Stomach smooth muscle (tissue), 2 donors: ENCODE results near the gene JADE3.
"Not testable (repeated sequence)": the region's sequence is repeated elsewhere in the genome, so short reads cannot be mapped to it uniquely, and the experiment has no call there.

ENCODE experiments used
- H3K27ac ChIP-seq: one replicate; pipeline ENCODE4 v1.7.0; 2013; ENCODE audit warnings: mild to moderate bottlenecking, low read length, inconsistent platforms
- H3K27me3 ChIP-seq, 2 donors: one replicate each; pipeline ENCODE4 v1.7.0; 2013; ENCODE audit warnings: low read length in 2 of 2; ENCODE audit not compliant: insufficient read depth in 2 of 2, control insufficient read depth in 1 of 2
- H3K36me3 ChIP-seq, 2 donors: one replicate each; pipeline ENCODE4 v1.7.0; 2013; ENCODE audit warnings: low read length in 2 of 2; ENCODE audit not compliant: control insufficient read depth in 2 of 2, insufficient read depth in 2 of 2
- H3K4me1 ChIP-seq: one replicate; pipeline ENCODE4 v1.7.0; 2013; ENCODE audit warnings: low read length; ENCODE audit not compliant: control insufficient read depth, insufficient read depth
- H3K4me3 ChIP-seq, 2 donors: one replicate each; pipeline ENCODE4 v1.7.0; 2013; ENCODE audit warnings: low read length in 2 of 2
- H3K9ac ChIP-seq, 2 donors: one replicate each; pipeline ENCODE4 v1.7.0; 2013; ENCODE audit warnings: low read length in 2 of 2, mild to moderate bottlenecking in 1 of 2
- H3K9me3 ChIP-seq, 2 donors: one replicate each; pipeline ENCODE4 v1.7.0; 2013; ENCODE audit warnings: low read length in 2 of 2; ENCODE audit not compliant: control insufficient read depth in 2 of 2
- donor health status: healthy.
- donor health status: Pancreatic carcinoma.

The JADE3 gene

DNA sequence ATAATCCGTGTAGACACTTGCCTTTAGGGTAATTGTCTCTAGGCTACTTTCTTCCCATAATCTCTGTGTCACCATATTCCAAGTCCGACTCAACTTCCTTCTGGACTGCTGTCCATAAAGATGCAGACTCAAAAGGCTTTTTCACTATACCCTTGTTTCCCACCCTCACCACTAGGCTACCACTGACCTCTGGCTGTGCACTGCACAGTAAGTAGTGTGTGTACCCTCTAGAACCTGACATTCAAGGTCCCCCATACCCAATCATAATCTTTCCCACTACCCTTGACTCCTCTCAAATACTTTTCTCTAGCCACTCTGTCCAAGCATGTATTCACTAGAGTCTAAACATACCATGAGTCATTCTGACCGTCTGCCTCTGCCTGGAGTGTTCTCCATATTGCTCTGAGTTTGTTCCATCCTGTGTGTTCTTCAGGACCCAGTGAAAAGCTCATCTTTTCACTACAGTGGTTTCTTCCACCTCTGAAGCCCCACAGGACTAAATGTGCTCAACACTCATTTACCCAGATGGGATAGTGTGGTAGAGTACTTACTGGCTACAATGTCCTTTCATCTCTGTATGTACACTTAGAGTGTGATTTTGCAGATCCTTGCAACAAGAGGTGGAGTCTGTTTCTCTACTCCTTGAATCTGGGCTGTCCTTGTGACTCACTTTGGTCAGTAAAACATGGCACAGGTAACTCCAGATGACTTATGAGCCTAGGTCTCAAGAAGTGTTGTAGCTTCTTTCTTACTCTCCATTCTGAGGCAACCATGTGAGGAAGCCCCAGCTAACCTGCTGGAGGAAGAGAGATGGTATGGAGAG, 17.4 kb downstream of the JADE3 start:
- Histone ChIP-seq H3K27ac (no peak overlapping the region), H3K27me3 (peaks cover 0 to 3% of the 10 kb centered on the region in 2 donors), H3K9me3 (peaks cover 0 to 4% of the 10 kb centered on the region in 2 donors), H3K4me3 (no peak overlapping the region), H3K36me3 (no peaks in the 10 kb centered on the region), H3K4me1 (no peaks in the 10 kb centered on the region), H3K9ac (no peak overlapping the region)

DNA sequence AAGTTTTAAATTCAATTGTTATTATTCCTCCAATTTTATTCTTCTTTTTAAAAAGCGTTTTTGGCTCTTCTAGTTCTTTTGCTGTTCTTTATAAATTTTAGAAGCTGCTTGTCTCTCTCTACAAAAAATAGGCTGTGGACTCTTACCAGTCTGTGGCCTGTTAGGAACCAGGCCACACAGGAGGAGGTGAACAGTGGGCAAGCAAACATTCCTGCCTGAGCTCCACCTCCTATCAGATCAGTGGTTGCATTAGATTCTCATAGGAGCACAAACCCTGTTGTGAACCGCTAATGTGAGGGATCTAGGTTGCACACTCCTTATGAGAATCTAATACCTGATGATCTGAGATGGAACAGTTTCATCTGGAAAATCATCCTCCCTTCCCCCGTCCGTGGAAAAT, 23.1 kb downstream of the JADE3 start:
- no peak overlapping the region for H3K4me3 ChIP-seq
- peaks cover 2% of the 10 kb centered on the region in 2 donors for H3K9me3 ChIP-seq
- H3K4me1 ChIP-seq: no peaks in the 10 kb centered on the region
- no peak overlapping the region for H3K27ac ChIP-seq
- no peaks in the 10 kb centered on the region for H3K27me3 ChIP-seq
- H3K36me3 ChIP-seq: no peaks in the 10 kb centered on the region
- H3K9ac ChIP-seq: no peak overlapping the region

DNA sequence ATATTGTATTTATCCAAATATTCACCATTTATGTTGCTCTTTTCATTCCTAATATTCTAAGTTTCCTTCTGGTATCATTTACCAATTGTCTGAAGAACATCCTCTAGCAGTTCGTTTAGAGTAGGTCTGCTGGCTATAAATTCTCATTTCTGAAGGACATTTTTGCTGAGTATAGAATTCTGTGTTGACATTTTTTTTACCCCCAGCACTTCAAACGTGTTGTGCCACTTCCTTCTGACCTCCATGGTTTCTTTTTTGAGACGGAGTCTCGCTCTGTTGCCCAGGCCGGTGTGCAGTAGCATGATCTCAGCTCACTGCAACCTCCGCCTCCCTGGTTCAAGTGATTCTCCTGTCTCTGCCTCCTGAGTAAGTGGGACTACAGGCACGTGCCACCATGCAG, 26.4 kb downstream of the JADE3 start:
- Histone ChIP-seq H3K27me3 (no peaks in the 10 kb centered on the region), H3K4me3 (no peak overlapping the region), H3K9ac (no peak overlapping the region), H3K9me3 (peaks cover 2% of the 10 kb centered on the region in 2 donors), H3K36me3 (no peaks in the 10 kb centered on the region), H3K27ac (no peak overlapping the region), H3K4me1 (no peaks in the 10 kb centered on the region)

DNA sequence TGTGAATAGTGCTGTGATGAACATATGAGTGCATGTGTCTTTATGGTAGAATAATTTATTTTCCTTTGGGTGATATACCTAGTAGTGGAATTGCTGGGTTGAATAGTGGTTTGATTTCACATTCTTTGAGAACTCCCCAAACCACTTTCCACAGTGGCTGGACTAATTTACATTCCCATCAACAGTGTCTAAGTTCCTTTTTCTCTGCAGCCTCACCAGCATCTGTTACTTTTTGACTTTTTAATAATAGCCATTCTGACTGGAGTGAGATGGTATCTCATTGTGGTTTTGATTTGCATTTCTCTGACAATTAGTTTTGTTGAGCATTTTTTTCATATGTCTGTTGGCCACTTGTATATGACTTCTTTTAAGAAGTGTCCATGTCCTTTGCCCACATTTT, 29.1 kb downstream of the JADE3 start:
- peaks cover 2% of the 10 kb centered on the region in 2 donors for H3K9me3 ChIP-seq
- H3K9ac ChIP-seq: no peak overlapping the region
- no peak overlapping the region for H3K4me3 ChIP-seq
- H3K36me3 ChIP-seq: no peaks in the 10 kb centered on the region
- no peaks in the 10 kb centered on the region for H3K4me1 ChIP-seq
- peaks cover 0 to 4% of the 10 kb centered on the region in 2 donors for H3K27me3 ChIP-seq
- H3K27ac ChIP-seq: no peak overlapping the region

DNA sequence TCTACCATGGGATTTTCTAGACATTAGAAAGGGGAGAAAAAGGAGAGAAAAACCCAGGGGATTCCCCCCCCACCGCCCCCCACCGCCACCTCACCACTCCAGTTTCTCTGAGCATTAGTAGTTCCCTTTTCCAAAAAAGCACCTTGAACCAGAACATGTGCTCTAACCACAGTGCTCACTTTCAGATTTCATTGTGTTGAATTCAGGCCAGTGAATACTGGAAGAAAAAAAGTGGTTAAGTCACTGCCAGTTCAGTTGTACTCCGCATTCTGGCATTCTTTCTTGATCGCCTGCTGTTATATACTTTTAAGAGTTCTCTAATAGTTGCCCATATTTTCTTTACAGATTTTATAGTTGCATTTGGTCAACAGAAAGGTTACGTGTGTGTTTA, 40.9 kb downstream of the JADE3 start:
- Histone ChIP-seq H3K4me3 (no peak overlapping the region), H3K36me3 (no peaks in the 10 kb centered on the region), H3K27me3 (no peaks in the 10 kb centered on the region), H3K4me1 (no peaks in the 10 kb centered on the region), H3K9ac (no peak overlapping the region), H3K27ac (no peak overlapping the region), H3K9me3 (no peaks in the 10 kb centered on the region)

DNA sequence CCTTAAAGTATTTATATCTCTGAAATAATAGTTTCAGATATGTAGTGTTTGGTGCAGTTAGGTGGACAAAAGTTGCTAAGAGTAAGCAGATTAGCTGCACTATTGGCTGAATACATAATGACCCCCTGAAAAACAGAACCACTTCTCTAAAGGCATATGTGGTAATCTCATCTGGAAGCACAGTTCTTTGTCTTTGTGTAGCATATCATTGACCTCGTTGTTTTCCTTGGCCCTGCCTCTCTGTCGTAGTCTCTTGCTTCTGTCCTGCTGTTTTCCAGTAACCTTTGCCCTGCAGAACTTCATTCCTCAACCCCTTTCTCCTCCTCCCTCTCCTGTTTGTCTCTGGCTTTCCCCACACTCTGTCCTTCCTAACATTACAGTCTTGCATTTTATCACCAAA, 41.4 kb downstream of the JADE3 start:
- no peaks in the 10 kb centered on the region for H3K36me3 ChIP-seq
- H3K9me3 ChIP-seq: no peaks in the 10 kb centered on the region
- H3K4me3 ChIP-seq: no peak overlapping the region
- H3K27ac ChIP-seq: no peak overlapping the region
- H3K4me1 ChIP-seq: no peaks in the 10 kb centered on the region
- H3K27me3 ChIP-seq: no peaks in the 10 kb centered on the region
- no peak overlapping the region for H3K9ac ChIP-seq

DNA sequence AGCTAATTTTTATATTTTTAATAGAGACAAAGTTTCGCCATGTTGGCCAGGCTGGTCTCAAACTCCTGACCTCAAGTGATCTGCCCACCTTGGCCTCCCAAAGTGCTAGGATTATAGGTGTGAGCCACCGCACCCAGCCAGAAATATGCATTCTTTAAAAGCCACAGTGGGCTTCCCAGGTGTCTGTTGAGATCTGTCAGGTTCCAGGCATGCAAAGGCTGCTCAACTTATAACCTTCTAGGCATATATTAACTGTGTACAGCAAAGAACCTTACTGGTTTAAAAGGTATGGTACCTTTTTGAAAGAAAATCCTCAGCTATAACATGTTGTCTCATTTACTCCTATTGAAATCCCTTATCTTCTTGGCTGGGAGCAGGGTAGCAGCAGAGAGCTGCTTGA, 42.5 kb downstream of the JADE3 start:
- Histone ChIP-seq H3K4me1 (no peaks in the 10 kb centered on the region), H3K27me3 (peaks cover 0 to 6% of the 10 kb centered on the region in 2 donors), H3K36me3 (no peaks in the 10 kb centered on the region), H3K27ac (no peak overlapping the region), H3K9me3 (peaks cover 0 to 2% of the 10 kb centered on the region in 2 donors), H3K4me3 (no peak overlapping the region), H3K9ac (no peak overlapping the region)

DNA sequence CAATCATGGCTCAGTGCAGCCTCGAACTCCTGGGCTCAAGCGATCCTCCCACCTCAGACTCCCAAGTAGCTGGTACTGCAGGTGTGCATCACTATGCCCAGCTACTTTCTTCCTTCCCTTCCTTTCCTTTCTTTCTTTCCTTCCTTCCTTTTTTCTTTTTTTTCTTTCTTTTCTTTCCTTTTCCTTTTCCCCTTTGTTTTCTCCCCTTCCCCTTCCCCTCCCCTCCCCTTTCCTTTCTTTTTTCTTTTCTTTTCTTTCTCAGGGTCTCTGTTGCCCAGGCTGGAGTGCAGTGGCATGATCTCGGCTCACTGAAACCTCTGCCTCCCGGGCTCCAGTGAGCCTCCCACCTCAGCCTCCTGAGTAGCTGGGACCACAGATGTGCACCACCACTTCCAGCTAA, 44.4 kb downstream of the JADE3 start:
- H3K27me3 ChIP-seq, H3K4me3 ChIP-seq, H3K4me1 ChIP-seq, H3K9ac ChIP-seq, H3K9me3 ChIP-seq, H3K27ac ChIP-seq, H3K36me3 ChIP-seq: not testable (repeated sequence)

DNA sequence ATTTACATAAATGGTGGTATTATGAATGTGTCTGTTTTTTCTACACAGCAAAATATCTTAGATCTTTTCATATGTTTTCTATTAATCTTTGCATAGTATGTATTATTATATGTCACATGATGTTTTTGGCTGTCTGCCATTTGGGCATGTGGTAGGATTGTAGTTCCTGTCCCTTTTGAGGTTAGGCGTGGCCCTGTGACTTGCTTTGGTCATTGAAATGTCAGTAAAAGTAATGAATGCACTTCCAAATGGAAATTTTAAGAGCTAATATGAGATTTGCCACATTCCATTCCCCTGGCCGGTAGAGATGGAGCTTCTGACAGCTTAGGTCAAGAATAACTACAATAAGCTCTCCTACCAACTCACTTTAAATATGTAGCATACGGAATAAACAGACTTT, 45.1 kb downstream of the JADE3 start:
- H3K36me3 ChIP-seq: no peaks in the 10 kb centered on the region
- H3K9ac ChIP-seq: no peak overlapping the region
- H3K27me3 ChIP-seq: peaks cover 0 to 9% of the 10 kb centered on the region in 2 donors
- H3K4me3 ChIP-seq: no peak overlapping the region
- H3K4me1 ChIP-seq: no peaks in the 10 kb centered on the region
- no peak overlapping the region for H3K27ac ChIP-seq
- H3K9me3 ChIP-seq: peaks cover 0 to 2% of the 10 kb centered on the region in 2 donors

DNA sequence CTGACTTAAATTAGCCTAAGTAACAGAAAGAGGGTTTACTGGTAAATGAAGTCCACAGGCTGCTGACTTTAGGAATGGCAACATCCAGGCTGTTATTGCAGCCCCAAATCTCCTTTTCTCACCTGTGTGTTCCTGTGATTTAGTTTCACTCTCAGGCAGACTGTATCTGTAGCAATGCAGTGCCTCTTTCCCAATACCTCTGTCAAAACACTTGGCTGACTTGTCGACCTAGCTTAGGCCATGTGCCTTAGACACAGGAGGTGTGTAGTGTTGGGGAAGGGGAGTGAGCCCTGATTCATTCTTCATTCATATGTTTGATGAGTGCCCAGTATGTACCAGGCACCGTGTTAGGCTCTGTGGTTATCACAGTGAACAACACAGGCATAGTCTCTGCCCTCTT, 46.9 kb downstream of the JADE3 start:
- Histone ChIP-seq H3K36me3 (no peaks in the 10 kb centered on the region), H3K27ac (no peak overlapping the region), H3K4me3 (no peak overlapping the region), H3K4me1 (no peaks in the 10 kb centered on the region), H3K27me3 (peaks cover 0 to 9% of the 10 kb centered on the region in 2 donors), H3K9ac (no peak overlapping the region), H3K9me3 (peaks cover 0 to 2% of the 10 kb centered on the region in 2 donors)

DNA sequence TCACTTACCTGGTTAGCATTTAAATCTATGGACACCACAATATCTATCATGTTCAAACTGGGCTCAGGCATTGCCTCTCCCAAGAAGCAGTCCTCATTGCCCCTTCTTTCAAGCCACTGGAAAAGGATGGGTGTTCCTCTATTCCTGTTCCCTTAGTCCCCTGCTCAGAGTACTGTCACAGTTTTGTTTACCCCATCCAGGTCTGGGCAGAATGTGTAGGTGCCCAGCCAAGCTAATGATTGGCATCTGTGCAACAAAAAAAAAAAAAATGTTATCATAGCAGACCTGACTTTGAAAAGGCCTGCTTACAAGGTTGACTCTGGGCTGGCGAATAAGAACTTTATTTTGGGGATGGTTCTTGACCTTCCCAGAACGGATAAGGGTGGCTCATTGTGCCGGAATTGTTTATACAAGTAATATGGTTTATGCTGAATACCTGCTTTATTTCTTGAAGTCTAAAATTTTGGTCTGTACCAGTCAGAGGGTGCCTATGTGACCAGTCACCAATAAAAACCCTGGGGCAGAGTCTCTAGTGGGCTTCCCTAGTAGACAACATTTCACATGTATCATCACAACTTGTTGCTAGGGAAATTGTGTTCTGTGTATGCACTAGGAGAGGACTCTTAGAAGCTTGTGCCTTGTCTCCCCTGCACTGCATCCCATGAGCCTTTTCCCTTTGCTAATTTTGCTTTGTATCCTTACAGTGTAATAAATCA, 47.9 kb downstream of the JADE3 start:
- Histone ChIP-seq H3K36me3 (no peaks in the 10 kb centered on the region), H3K9ac (no peak overlapping the region), H3K9me3 (peaks cover 0 to 2% of the 10 kb centered on the region in 2 donors), H3K27me3 (peaks cover 0 to 9% of the 10 kb centered on the region in 2 donors), H3K4me3 (no peak overlapping the region), H3K4me1 (no peaks in the 10 kb centered on the region), H3K27ac (no peak overlapping the region)
